HG03378 (cell line): ENCODE results near the gene PIGN.

ENCODE experiments used
- ATAC-seq: cut with Tn5 transposase; IDR thresholded peaks from one replicate; pipeline ENCODE4 v1.9.1; 2021; ENCODE audit warnings: mild to moderate bottlenecking, moderate library complexity; ENCODE audit not compliant: unreplicated experiment

PIGN gene

GRCh38 chr18:62186774-62187542, at the start of gene PIGN, which contains the start of gene RELCH:
TSS of gene PIGN (minus strand) at chr18:62187056. CDS start at chr18:62161353, 25,703 bp downstream.
TSS of gene RELCH (plus strand) at chr18:62187255. CDS start at chr18:62187506, 251 bp downstream.
- peak; percentile 77 for ATAC-seq

- no peak for ATAC-seq
Measured at GRCh38 chr18:62236252-62236651, 49.4 kb upstream of the PIGN start.

GRCh38 chr18:62226047-62226446, 39.2 kb upstream of the PIGN start:
- ATAC-seq: no peak

DNA sequence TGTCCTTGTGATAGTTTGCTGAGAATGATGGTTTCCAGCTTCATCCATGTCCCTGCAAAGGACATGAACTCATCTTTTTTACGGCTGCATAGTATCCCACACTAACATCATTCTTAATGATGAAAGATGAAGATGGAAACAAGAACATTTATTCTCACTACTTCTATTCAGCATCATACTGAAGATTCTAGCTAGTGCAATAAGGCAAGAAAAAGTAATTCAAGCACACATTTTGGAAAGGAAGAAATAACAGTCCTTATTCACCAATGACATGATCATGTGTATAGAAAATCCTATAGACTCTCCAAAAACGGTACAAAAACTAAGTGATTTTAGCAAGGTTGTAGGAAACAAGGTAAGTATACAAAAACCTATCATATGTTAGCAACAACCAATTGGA, 37.4 kb upstream of the PIGN start:
- no peak for ATAC-seq

GRCh38 chr18:62214790-62215189, 27.9 kb upstream of the PIGN start:
- ATAC-seq: no peak

DNA sequence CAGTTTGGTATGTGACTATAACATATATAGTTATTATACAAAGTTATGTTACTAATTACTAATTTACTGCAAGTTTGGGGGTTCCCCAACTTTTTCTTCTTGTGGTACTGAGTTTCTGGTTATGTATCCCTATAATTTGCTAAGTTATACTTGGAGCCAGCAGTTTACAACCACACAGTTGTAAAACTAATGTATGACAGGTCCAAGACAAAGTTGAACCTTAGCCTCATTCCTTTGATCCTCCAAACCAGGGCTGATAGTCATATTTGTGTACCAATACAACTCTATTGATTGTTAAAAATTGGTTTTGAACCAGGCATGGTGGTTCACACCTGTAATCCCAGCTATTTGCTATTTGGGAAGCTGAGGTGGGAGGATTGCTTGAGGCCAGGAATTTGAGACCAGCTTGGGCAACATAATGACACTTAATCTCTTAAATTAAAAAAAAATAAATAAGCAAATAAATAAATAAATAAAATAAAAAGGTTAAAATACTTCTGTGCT, 24.5 kb upstream of the PIGN start:
- no peak for ATAC-seq

GRCh38 chr18:62210138-62210537, 23.3 kb upstream of the PIGN start:
- no peak for ATAC-seq

DNA sequence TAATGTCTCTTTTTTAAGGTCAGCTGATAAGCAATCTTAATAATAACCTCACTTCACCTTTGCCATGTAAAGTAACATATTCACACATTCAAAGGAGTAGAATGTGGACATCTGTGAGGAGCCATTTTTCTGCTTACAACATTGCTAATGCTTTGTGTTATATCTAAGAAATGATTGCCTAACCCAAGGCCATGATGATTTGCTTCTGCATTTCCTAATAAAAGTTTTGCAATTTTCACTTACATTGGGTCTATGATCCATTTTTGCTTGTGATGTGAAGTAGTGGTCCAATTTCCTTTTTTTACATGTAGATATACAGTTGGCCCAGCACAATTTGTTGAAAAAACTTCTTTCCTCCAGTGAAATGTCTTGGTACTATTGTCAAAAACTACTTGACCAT, 22.2 kb upstream of the PIGN start:
- no peak for ATAC-seq

GRCh38 chr18:62206593-62206992, 19.7 kb upstream of the PIGN start:
- ATAC-seq: no peak

GRCh38 chr18:62205824-62206223, 19.0 kb upstream of the PIGN start:
- no peak for ATAC-seq

- ATAC-seq: no peak
Measured at GRCh38 chr18:62201870-62202269, 15.0 kb upstream of the PIGN start.

GRCh38 chr18:62200121-62200914, 13.5 kb upstream of the PIGN start:
- ATAC-seq: peak; percentile 59

DNA sequence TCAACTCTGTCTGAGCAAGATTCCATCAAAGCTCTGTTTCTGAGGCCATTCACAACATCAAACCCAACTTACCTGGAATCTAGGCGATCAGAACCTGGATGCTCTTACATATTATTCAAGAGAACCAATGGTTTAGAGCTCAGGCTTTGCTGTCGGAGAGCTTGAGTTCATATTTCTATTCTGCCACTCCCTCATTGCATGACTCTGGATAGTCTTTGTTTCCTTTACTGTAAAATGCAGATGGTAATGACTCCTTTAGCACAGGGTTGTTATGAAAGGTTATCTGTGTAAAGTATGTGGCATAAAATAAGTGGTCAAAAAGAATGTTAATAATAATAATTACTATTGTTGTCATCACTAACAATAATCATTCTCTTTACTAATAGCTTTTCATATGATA, 12.8 kb upstream of the PIGN start:
- ATAC-seq: no peak

GRCh38 chr18:62198259-62198658, 11.4 kb upstream of the PIGN start:
- ATAC-seq: no peak

- no peak for ATAC-seq
Measured at GRCh38 chr18:62196980-62197379, 10.1 kb upstream of the PIGN start.

- no peak for ATAC-seq
Measured at GRCh38 chr18:62196079-62196478, 9.2 kb upstream of the PIGN start.

GRCh38 chr18:62189208-62189607, 2.4 kb upstream of the PIGN start:
- no peak for ATAC-seq

- peak; percentile 20 for ATAC-seq
Measured at GRCh38 chr18:62187543-62188510, 971 bp upstream of the PIGN start.

DNA sequence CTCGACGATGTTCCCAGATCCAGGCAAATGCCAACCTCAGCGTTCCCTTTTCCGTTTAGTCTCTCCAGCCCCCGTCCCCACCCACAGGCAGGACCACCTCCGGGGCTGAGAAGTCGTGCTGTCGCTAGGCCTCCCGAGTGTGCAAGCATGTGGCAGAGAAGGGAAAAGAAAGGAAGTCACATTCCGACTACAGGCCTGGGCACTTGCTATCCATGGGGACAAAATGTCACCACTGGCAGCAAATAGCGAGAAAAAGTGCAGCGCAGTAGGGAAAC, 420 bp downstream of the PIGN start:
- peak; percentile 3 for ATAC-seq

GRCh38 chr18:62183578-62184195, 3.2 kb downstream of the PIGN start:
- no peak for ATAC-seq

DNA sequence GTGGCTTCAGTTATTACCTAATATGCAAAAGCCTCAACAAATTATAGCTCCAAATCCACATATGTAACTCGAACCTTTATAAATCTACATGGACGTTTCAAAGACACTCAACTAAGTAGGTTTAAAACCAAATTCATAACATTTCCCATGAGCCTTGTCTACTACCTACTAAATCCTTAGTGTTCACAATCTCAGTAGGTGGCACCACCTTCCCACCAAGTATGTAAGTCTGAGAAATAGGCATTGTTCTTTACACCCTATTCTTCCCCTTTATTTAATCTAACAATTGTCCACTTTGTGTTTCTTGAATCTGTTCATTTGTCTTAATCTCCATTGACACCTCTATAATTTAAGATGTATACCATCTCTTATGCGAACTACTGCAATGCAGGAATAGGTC, 4.6 kb downstream of the PIGN start:
- ATAC-seq: no peak
